ELR (cell line): ENCODE measurements around the gene EHMT1.
A peak's percentile ranks its signal among the peaks of the same experiment; 100 is the strongest.

ENCODE experiments used
- DNase-seq: peaks from one replicate; pipeline ENCODE4 v3.0.0-alpha.2; 2015; ENCODE audit warnings: low read depth

Gene EHMT1

GRCh38 chr9:137787786-137788505, 169.1 kb downstream of the EHMT1 start:
- DNase-seq = no peak

- DNase-seq = no peak
These were observed 169.9 kb downstream of the EHMT1 start for GRCh38 chr9:137788561-137789294.

- no peak for DNase-seq
These were observed 170.6 kb downstream of the EHMT1 start for GRCh38 chr9:137789295-137789895.

- DNase-seq = no peak
These were observed 173.1 kb downstream of the EHMT1 start for GRCh38 chr9:137791947-137792346.

- no peak for DNase-seq
These were observed 174.5 kb downstream of the EHMT1 start for GRCh38 chr9:137793196-137793841.

GRCh38 chr9:137795156-137795666, 176.4 kb downstream of the EHMT1 start:
- no peak for DNase-seq

GRCh38 chr9:137797206-137798120, 178.7 kb downstream of the EHMT1 start:
- DNase-seq = no peak

GRCh38 chr9:137798142-137798541, 179.3 kb downstream of the EHMT1 start:
- no peak for DNase-seq

- no peak for DNase-seq
These were observed 180.3 kb downstream of the EHMT1 start for GRCh38 chr9:137798901-137799629.

GRCh38 chr9:137799630-137799983, 180.8 kb downstream of the EHMT1 start:
- no peak for DNase-seq

- no peak for DNase-seq
These were observed 181.6 kb downstream of the EHMT1 start for GRCh38 chr9:137800196-137801022.

- no peak for DNase-seq
These were observed 182.2 kb downstream of the EHMT1 start for GRCh38 chr9:137801023-137801319.

- no peak for DNase-seq
These were observed 183.2 kb downstream of the EHMT1 start for GRCh38 chr9:137802021-137802420.

GRCh38 chr9:137802521-137803243, 183.9 kb downstream of the EHMT1 start:
- DNase-seq = no peak

GRCh38 chr9:137804908-137805630, 186.3 kb downstream of the EHMT1 start:
- DNase-seq = peak; percentile 59

- DNase-seq = no peak
These were observed 189.2 kb downstream of the EHMT1 start for GRCh38 chr9:137807721-137808703.

- no peak for DNase-seq
These were observed 190.3 kb downstream of the EHMT1 start for GRCh38 chr9:137809040-137809576.
